ENCODE results near the gene HLF.

The HLF gene

DNA sequence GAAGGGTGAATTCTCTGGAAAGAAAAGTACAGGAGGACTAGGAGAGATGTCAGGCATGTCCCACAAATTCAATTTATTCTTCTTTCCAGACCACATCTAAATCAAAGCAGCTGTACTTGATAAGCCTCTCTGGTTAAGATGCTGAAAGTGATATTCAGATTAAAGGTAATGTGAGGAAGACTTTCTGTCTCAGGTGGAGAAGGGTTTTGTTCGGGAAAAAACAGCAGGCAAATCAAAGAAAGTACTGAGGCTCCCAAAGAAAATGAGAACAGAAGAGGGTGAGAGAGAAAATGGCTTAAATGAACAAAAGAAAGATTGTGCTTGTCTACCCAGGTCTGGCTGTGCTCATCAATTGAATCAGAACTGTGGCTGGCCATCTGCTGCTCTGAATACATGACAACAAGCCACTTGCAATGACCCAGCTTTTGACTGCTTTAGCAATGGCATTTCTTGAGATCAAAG lies 101.3 kb downstream of the HLF start:
- Histone ChIP-seq H3K4me3 (replicated peaks; ENCODE audit: insufficient read depth, low read length) (no peak overlapping the region), H3K27me3 (ENCODE audit: insufficient read depth, poor library complexity, severe bottlenecking) (no peaks in the 10 kb centered on the region), H3K27ac (replicated peaks) (no peak overlapping the region)
- no peak for DNase-seq (ENCODE audit: low read depth in 1 of 2, low spot score in 1 of 2)
- TF ChIP-seq, protein P1, sequence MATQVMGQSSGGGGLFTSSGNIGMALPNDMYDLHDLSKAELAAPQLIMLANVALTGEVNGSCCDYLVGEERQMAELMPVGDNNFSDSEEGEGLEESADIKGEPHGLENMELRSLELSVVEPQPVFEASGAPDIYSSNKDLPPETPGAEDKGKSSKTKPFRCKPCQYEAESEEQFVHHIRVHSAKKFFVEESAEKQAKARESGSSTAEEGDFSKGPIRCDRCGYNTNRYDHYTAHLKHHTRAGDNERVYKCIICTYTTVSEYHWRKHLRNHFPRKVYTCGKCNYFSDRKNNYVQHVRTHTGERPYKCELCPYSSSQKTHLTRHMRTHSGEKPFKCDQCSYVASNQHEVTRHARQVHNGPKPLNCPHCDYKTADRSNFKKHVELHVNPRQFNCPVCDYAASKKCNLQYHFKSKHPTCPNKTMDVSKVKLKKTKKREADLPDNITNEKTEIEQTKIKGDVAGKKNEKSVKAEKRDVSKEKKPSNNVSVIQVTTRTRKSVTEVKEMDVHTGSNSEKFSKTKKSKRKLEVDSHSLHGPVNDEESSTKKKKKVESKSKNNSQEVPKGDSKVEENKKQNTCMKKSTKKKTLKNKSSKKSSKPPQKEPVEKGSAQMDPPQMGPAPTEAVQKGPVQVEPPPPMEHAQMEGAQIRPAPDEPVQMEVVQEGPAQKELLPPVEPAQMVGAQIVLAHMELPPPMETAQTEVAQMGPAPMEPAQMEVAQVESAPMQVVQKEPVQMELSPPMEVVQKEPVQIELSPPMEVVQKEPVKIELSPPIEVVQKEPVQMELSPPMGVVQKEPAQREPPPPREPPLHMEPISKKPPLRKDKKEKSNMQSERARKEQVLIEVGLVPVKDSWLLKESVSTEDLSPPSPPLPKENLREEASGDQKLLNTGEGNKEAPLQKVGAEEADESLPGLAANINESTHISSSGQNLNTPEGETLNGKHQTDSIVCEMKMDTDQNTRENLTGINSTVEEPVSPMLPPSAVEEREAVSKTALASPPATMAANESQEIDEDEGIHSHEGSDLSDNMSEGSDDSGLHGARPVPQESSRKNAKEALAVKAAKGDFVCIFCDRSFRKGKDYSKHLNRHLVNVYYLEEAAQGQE (IDR thresholded peaks at IDR 0.05; ENCODE audit: insufficient replicate concordance, low read depth): no peak
- TF ChIP-seq GABPA (IDR thresholded peaks at IDR 0.05; ENCODE audit: low read depth) (no peak), SPI1 (IDR thresholded peaks at IDR 0.05; ENCODE audit: borderline replicate concordance, low read depth) (no peak)
- TF ChIP-seq, protein P2, sequence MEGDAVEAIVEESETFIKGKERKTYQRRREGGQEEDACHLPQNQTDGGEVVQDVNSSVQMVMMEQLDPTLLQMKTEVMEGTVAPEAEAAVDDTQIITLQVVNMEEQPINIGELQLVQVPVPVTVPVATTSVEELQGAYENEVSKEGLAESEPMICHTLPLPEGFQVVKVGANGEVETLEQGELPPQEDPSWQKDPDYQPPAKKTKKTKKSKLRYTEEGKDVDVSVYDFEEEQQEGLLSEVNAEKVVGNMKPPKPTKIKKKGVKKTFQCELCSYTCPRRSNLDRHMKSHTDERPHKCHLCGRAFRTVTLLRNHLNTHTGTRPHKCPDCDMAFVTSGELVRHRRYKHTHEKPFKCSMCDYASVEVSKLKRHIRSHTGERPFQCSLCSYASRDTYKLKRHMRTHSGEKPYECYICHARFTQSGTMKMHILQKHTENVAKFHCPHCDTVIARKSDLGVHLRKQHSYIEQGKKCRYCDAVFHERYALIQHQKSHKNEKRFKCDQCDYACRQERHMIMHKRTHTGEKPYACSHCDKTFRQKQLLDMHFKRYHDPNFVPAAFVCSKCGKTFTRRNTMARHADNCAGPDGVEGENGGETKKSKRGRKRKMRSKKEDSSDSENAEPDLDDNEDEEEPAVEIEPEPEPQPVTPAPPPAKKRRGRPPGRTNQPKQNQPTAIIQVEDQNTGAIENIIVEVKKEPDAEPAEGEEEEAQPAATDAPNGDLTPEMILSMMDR (IDR thresholded peaks at IDR 0.05; ENCODE audit: insufficient read depth, low read length): no peak

DNA sequence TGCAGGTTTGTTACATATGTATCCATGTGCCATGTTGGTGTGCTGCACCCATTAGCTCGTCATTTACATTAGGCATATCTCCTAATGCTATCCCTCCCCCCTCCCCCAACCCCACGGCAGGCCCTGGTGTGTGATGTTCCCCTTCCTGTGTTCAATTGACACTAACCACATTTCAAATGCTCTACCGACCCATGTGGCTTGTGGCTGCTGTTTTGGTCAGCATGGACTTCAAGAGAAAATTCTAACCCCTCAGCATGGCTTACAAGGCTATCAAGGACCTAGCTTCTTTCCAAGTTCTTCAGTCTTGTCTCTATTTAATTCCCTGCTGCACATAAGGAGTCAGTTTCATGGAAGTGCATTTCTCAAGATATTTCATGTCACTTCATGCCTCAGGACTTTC lies 103.9 kb downstream of the HLF start:
- TF ChIP-seq, protein P2 (IDR thresholded peaks at IDR 0.05; ENCODE audit: insufficient read depth, low read length): no peak
- TF ChIP-seq, protein P1 (IDR thresholded peaks at IDR 0.05; ENCODE audit: insufficient replicate concordance, low read depth): no peak
- no peak for TF ChIP-seq SPI1 (IDR thresholded peaks at IDR 0.05; ENCODE audit: borderline replicate concordance, low read depth)
- TF ChIP-seq POLR2AphosphoS5 (IDR thresholded peaks at IDR 0.05; ENCODE audit: low read depth): no peak
- Histone ChIP-seq H3K27me3 (ENCODE audit: insufficient read depth, poor library complexity, severe bottlenecking) (no peaks in the 10 kb centered on the region), H3K4me3 (replicated peaks; ENCODE audit: insufficient read depth, low read length) (no peak overlapping the region), H3K27ac (replicated peaks) (no peak overlapping the region)
- DNase-seq (ENCODE audit: low read depth in 1 of 2, low spot score in 1 of 2): peak in 1 of 2 experiments; percentile 34
